ENCODE results near the gene KLHDC1.
A peak's percentile ranks its signal among the peaks of the same experiment; 100 is the strongest.
"Not testable (repeated sequence)": the region's sequence is repeated elsewhere in the genome, so short reads cannot be mapped to it uniquely, and the experiment has no call there.

Gene KLHDC1

GRCh38 chr14:49769171-49769570 lies 76.3 kb downstream of the KLHDC1 start:
- ChIA-PET CTCF (interaction anchor here (1.2 kb wide), 1 partner anchor 182 kb away, joined by 3 read pairs; no protein-coding TSS in a partner anchor), POLR2A (ENCODE audit: low non-redundant PET) (no interaction called here)
- TF ChIP-seq CTCF (conservative IDR thresholded peaks at IDR 0.05; ENCODE audit: low read depth) = no peak
- DNase-seq (ENCODE audit: low spot score) = peak; percentile 13
- peak overlapping the region; percentile 97 for H3K27ac ChIP-seq

DNA sequence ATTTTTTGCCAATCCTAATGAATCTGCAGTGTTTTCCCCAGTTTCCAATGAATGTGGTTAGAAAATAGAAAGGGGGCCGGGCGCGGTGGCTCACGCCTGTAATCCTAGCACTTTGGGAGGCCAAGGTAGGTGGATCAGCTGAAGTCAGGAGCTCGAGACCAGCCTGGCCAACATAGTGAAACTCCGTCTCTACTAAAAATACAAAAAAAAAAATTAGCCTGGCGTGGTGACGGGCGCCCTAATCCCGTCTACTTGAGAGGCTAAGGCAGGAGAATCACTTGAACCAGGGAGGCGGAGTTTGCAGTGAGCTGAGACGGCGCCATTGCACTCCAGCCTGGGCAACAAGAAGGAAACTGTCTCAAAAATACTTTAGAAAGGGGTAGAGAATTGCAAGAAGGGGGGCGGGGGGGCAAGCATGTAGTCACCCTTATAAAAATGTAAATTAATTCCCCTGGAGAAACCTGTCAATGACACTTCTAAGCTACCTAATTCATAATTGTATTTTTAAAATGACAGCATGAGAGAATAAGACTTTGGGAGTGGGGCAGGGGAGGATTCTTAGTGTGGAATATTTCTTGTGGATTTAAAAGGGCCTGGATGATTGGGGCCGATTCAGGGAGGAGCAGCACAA lies 76.8 kb downstream of the KLHDC1 start:
- TF ChIP-seq CTCF (conservative IDR thresholded peaks at IDR 0.05; ENCODE audit: low read depth) = no peak
- ChIA-PET CTCF (interaction anchor here (0.6 to 1.2 kb wide), 2 partner anchors 182 to 528 kb away, joined by 3 read pairs; no protein-coding TSS in a partner anchor), POLR2A (ENCODE audit: low non-redundant PET) (no interaction called here)
- peak overlapping the region; percentile 97 for H3K27ac ChIP-seq
- DNase-seq (ENCODE audit: low spot score) = no peak

GRCh38 chr14:49770212-49770817 lies 77.4 kb downstream of the KLHDC1 start:
- CTCF ChIA-PET = interaction anchor here (0.6 to 1.2 kb wide), 2 partner anchors 183 to 528 kb away, joined by 3 read pairs; no protein-coding TSS in a partner anchor
- H3K27ac ChIP-seq = peak overlapping the region; percentile 97
- TF ChIP-seq CTCF (conservative IDR thresholded peaks at IDR 0.05; ENCODE audit: low read depth) = no peak
- DNase-seq (ENCODE audit: low spot score) = no peak
- POLR2A ChIA-PET (ENCODE audit: low non-redundant PET) = no interaction called here

GRCh38 chr14:49771691-49772090 lies 78.8 kb downstream of the KLHDC1 start:
- DNase-seq (ENCODE audit: low spot score); CTCF ChIA-PET; H3K27ac ChIP-seq: not testable (repeated sequence)
- POLR2A ChIA-PET (ENCODE audit: low non-redundant PET) = interaction anchor here (0.6 kb wide), 1 partner anchor 166 kb away, joined by 7 read pairs; no protein-coding TSS in a partner anchor

GRCh38 chr14:49774106-49774505 lies 81.2 kb downstream of the KLHDC1 start:
- no peak overlapping the region for H3K27ac ChIP-seq
- POLR2A ChIA-PET (ENCODE audit: low non-redundant PET) = no interaction called here
- CTCF ChIA-PET = no interaction called here
- no peak for TF ChIP-seq CTCF (conservative IDR thresholded peaks at IDR 0.05; ENCODE audit: low read depth)
- DNase-seq (ENCODE audit: low spot score) = no peak

DNA sequence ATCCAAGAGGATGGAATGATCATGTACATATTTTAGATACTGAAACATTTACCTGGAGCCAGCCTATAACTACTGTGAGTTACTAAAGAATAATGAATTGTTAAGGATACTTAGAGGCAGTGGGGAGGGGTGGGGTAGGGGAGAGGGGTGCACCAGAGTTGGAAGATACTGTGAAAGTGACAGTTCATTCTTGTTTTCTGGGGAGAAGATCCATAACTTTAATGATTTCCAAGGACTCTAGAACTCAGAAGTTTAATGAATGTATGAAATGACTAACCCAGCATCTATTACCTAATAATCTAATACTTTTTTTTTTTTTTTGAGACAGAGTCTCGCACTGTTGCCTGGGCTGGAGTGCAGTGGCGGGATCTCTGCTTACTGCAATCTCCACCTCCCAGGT lies 85.5 kb downstream of the KLHDC1 start:
- H3K27ac ChIP-seq = no peak overlapping the region
- CTCF ChIA-PET = no interaction called here
- POLR2A ChIA-PET (ENCODE audit: low non-redundant PET) = no interaction called here
- DNase-seq (ENCODE audit: low spot score) = no peak
- no peak for TF ChIP-seq CTCF (conservative IDR thresholded peaks at IDR 0.05; ENCODE audit: low read depth)

DNA sequence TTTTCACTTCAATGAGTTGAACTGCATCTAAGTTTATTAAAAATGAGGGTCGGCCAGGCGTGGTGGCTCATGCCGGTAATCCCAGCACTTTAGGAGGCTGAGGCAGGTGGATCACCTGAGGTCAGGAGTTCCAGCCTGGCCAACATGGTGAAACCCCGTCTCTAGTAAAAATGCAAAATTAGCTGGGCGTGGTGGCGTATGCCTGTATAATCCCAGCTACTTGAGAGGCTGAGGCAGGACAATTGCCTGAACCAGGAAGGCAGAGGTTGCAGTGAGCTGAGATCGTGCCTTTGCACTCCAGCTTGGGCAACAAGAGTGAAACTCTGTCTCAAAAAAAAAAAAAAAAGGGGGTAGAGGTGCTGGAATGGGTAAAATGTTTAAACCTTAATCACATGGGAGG lies 88.1 kb downstream of the KLHDC1 start:
- ChIA-PET CTCF (interaction anchor here (0.6 kb wide), 1 partner anchor 77 kb away, joined by 4 read pairs; no protein-coding TSS in a partner anchor), POLR2A (ENCODE audit: low non-redundant PET) (interaction anchor here (0.6 kb wide), 1 partner anchor 15 kb away, joined by 5 read pairs; no protein-coding TSS in a partner anchor)
- H3K27ac ChIP-seq; DNase-seq (ENCODE audit: low spot score): not testable (repeated sequence)

All from RWPE1 (cell line).